Stomach smooth muscle (tissue), 2 donors: ENCODE data around the gene OPA3.

ENCODE experiments used
- H3K27ac ChIP-seq: one replicate; pipeline ENCODE4 v1.7.0; 2013; ENCODE audit warnings: mild to moderate bottlenecking, low read length, inconsistent platforms
- H3K27me3 ChIP-seq, 2 donors: one replicate each; pipeline ENCODE4 v1.7.0; 2013; ENCODE audit warnings: low read length in 2 of 2; ENCODE audit not compliant: insufficient read depth in 2 of 2, control insufficient read depth in 1 of 2
- H3K36me3 ChIP-seq, 2 donors: one replicate each; pipeline ENCODE4 v1.7.0; 2013; ENCODE audit warnings: low read length in 2 of 2; ENCODE audit not compliant: control insufficient read depth in 2 of 2, insufficient read depth in 2 of 2
- H3K4me1 ChIP-seq: one replicate; pipeline ENCODE4 v1.7.0; 2013; ENCODE audit warnings: low read length; ENCODE audit not compliant: control insufficient read depth, insufficient read depth
- H3K4me3 ChIP-seq, 2 donors: one replicate each; pipeline ENCODE4 v1.7.0; 2013; ENCODE audit warnings: low read length in 2 of 2
- H3K9ac ChIP-seq, 2 donors: one replicate each; pipeline ENCODE4 v1.7.0; 2013; ENCODE audit warnings: low read length in 2 of 2, mild to moderate bottlenecking in 1 of 2
- H3K9me3 ChIP-seq, 2 donors: one replicate each; pipeline ENCODE4 v1.7.0; 2013; ENCODE audit warnings: low read length in 2 of 2; ENCODE audit not compliant: control insufficient read depth in 2 of 2
- donor health status: healthy.
- donor health status: Pancreatic carcinoma.

Gene OPA3

GRCh38 chr19:45500918-45501729 lies 83.5 kb downstream of the OPA3 start:
- Histone ChIP-seq H3K9me3 (no peaks in the 10 kb centered on the region), H3K9ac (no peak overlapping the region), H3K4me3 (no peak overlapping the region), H3K36me3 (no peaks in the 10 kb centered on the region), H3K4me1 (peaks cover 27% of the 10 kb centered on the region), H3K27me3 (peaks cover 11 to 22% of the 10 kb centered on the region in 2 donors), H3K27ac (no peak overlapping the region)

DNA sequence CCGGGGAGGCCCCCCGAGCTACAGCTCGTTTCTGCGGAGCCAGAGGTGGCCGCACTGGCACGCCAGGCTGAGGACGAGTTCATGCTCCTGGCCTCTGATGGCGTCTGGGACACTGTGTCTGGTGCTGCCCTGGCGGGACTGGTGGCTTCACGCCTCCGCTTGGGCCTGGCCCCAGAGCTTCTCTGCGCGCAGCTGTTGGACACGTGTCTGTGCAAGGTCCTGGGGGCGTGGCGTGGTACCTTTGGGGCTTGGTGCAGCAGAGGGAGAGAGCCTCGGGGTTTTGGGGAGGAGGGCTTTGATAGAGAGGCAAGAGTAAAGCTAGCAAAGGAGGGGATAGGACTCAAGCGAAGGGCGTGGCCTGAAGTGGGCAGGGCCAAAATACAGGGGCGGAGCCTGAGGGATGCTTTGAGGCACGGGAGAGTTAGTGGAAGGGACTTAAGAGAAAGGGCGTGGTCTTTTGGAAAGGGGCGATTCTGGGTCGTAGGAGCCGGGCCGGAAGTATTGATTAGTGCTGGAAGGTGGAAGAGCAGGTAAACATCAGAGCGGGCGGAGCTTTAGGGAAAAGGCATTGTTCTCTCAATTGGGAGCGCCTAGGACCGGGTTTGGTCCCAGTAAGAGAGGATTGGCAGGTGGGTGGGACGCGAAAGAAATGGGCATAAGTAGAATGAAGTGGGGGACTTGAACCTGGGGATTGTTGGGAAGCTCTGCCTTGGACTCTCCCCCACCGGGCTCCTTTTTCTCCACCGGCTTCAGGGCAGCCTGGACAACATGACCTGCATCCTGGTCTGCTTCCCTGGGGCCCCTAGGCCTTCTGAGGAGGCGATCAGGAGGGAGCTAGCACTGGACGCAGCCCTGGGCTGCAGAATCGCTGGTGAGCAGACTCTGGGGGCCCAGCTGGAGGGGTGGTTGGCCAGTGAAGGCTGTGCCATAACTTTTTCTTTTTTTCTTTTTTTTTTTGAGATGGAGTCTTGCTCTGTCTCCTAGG lies 85.1 kb downstream of the OPA3 start:
- Histone ChIP-seq H3K36me3 (no peaks in the 10 kb centered on the region), H3K9ac (no peak overlapping the region), H3K27me3 (peaks cover 18 to 29% of the 10 kb centered on the region in 2 donors), H3K9me3 (no peaks in the 10 kb centered on the region), H3K4me3 (peak overlapping the region in 1 of 2 donors; percentile 15), H3K27ac (no peak overlapping the region), H3K4me1 (peaks cover 29% of the 10 kb centered on the region)

GRCh38 chr19:45498411-45499195 lies 86.0 kb downstream of the OPA3 start, which contains the start of gene PPM1N:
TSS of gene PPM1N (plus strand) at chr19:45498443. CDS start at chr19:45498473, 30 bp downstream.
- H3K27me3 ChIP-seq: peaks cover 18 to 30% of the 10 kb centered on the region in 2 donors
- H3K36me3 ChIP-seq: no peaks in the 10 kb centered on the region
- no peak within 1 kb of the TSS for H3K27ac ChIP-seq

GRCh38 chr19:45497791-45498190 lies 86.8 kb downstream of the OPA3 start:
- H3K36me3 ChIP-seq: no peaks in the 10 kb centered on the region
- H3K27ac ChIP-seq: no peak overlapping the region
- H3K27me3 ChIP-seq: peaks cover 18 to 30% of the 10 kb centered on the region in 2 donors
- no peaks in the 10 kb centered on the region for H3K9me3 ChIP-seq
- no peak overlapping the region for H3K4me3 ChIP-seq
- H3K9ac ChIP-seq: no peak overlapping the region
- H3K4me1 ChIP-seq: peaks cover 36% of the 10 kb centered on the region

More at GRCh38 chr19:45498411-45499195, 86.0 kb downstream of the OPA3 start, which contains the start of gene PPM1N:
- Histone ChIP-seq H3K9me3 (no peaks in the 10 kb centered on the region), H3K9ac (no peak within 1 kb of the TSS), H3K4me3 (peak within 1 kb of the TSS; percentile 50 to 71), H3K4me1 (peaks cover 29% of the 10 kb centered on the region)

- no peak overlapping the region for H3K27ac ChIP-seq
- peaks cover 18 to 30% of the 10 kb centered on the region in 2 donors for H3K27me3 ChIP-seq
- H3K9ac ChIP-seq: peak overlapping the region in 1 of 2 donors; percentile 21
These were observed 88.2 kb downstream of the OPA3 start for GRCh38 chr19:45496349-45496953.

GRCh38 chr19:45495178-45495577 lies 89.4 kb downstream of the OPA3 start:
- H3K9me3 ChIP-seq: no peaks in the 10 kb centered on the region
- no peak overlapping the region for H3K27ac ChIP-seq
- peaks cover 45% of the 10 kb centered on the region for H3K4me1 ChIP-seq
- H3K4me3 ChIP-seq: no peak overlapping the region
- no peaks in the 10 kb centered on the region for H3K36me3 ChIP-seq
- peaks cover 18 to 30% of the 10 kb centered on the region in 2 donors for H3K27me3 ChIP-seq
- H3K9ac ChIP-seq: no peak overlapping the region

More at GRCh38 chr19:45496349-45496953, 88.2 kb downstream of the OPA3 start:
- Histone ChIP-seq H3K4me3 (peak overlapping the region; percentile 64 to 72), H3K36me3 (no peaks in the 10 kb centered on the region), H3K4me1 (peaks cover 45% of the 10 kb centered on the region), H3K9me3 (no peaks in the 10 kb centered on the region)

- Histone ChIP-seq H3K9ac (no peak overlapping the region), H3K4me3 (no peak overlapping the region), H3K4me1 (peaks cover 44% of the 10 kb centered on the region), H3K27me3 (peaks cover 13 to 29% of the 10 kb centered on the region in 2 donors), H3K27ac (no peak overlapping the region), H3K36me3 (no peaks in the 10 kb centered on the region), H3K9me3 (no peaks in the 10 kb centered on the region)
These were observed 90.2 kb downstream of the OPA3 start for GRCh38 chr19:45494261-45494916.

- peak overlapping the region; percentile 60 to 62 for H3K9ac ChIP-seq
- H3K27ac ChIP-seq: peak overlapping the region; percentile 31
- peaks cover 7 to 14% of the 10 kb centered on the region in 2 donors for H3K27me3 ChIP-seq
These were observed 91.8 kb downstream of the OPA3 start for GRCh38 chr19:45492627-45493470.

DNA sequence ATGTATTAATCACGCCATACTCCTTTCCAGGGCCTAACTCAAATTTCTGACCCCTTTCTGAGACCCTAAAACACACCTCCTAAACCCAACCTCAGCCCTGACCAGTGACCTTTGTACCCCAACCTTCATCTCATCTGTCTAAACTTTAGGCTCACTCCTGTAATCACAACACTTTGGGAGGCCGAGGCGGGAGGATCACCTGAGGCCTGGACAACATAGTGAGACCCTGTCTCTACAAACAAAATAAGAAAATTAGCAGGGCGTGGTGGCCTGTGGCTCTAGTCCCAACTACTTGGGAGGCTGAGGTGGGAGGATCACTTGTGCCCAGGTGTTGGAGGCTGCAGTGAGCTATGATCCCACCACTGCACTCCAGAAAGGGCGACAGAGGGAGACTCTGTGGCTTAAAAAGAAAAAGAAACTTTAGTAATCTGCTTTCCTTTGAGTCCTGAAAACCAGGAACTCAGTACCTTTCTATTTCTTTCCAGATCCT lies 92.4 kb downstream of the OPA3 start:
- Histone ChIP-seq H3K9ac (no peak overlapping the region), H3K4me3 (peak overlapping the region in 1 of 2 donors; percentile 83), H3K9me3 (no peaks in the 10 kb centered on the region), H3K27me3 (peaks cover 7 to 10% of the 10 kb centered on the region in 2 donors), H3K27ac (peak overlapping the region; percentile 31), H3K4me1 (peaks cover 29% of the 10 kb centered on the region), H3K36me3 (no peaks in the 10 kb centered on the region)

More at GRCh38 chr19:45492627-45493470, 91.8 kb downstream of the OPA3 start:
- Histone ChIP-seq H3K4me3 (peak overlapping the region; percentile 83 to 87), H3K4me1 (peaks cover 31% of the 10 kb centered on the region), H3K36me3 (no peaks in the 10 kb centered on the region), H3K9me3 (no peaks in the 10 kb centered on the region)
